GM19463 (cell line): ENCODE results near the gene FARP1.
"Not testable (repeated sequence)": the region's sequence is repeated elsewhere in the genome, so short reads cannot be mapped to it uniquely, and the experiment has no call there.

Source experiments
- ATAC-seq: cut with Tn5 transposase; IDR thresholded peaks from one replicate; pipeline ENCODE4 v1.9.1; 2021; ENCODE audit warnings: mild to moderate bottlenecking, moderate library complexity; ENCODE audit not compliant: unreplicated experiment

FARP1 gene

DNA sequence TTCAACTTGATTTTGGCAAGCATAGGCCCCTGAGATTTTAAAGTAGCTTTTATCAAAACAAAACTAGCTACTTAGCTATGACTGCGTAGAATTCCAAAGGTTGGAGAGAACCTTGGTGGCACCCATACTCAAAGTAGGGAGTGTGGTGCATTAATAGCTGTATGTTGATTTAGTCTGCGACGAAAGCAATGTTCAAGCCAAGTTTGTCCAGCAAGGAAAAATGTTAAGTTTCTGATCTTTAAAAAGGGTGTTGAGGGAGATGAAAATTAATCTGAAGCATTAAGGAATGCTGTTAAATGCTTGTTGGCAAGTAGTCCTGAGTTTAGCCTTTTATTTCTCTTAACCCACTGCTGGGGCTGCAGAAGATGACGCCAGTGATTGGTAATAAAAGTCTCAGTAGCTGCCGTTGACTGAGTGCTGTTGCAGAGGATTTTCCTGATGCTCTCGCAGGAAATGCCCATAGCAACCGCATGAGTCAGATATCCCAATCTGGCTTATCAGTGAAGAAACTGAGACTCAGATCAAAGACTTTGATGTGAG, 110.1 kb downstream of the FARP1 start:
- ATAC-seq = no peak

DNA sequence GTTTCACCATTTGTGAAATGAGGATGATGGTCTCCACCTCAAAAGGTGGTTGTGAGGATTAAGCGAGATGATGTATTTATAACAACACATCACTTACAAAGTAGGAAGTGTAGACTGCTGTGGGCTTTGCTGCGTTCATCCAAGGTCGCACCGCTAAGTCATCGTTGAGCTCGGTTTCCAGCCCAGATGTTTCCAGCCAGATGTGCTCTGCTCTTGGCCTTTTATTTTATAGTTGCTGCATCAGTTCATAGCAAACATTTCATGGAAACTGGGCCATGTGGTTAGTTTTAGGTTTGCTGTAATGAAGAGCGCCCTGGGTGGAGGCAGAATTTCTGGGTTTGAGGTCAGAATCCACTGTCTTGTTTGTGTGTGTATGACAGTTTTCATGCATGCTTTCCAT, 110.6 kb downstream of the FARP1 start:
- ATAC-seq = no peak

GRCh38 chr13:98254513-98254912, 111.6 kb downstream of the FARP1 start:
- ATAC-seq = no peak

DNA sequence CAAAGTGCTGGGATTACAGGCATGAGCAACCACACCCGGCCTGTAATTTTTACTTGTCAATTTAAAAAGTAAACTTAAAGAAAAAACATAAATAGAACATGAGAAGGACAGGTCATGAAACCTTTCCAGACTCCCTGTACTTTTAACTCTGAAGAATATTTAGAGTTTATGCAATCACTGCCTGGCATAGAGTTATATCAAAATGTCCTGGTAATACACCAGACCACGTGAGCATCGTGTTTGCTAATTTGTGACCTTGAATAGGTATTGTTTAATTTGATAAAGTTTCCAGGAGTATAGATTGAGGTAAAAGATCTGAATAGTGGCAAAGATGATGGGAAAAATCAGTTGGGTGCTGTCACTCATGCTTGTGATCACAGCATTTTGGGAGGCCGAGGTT, 115.3 kb downstream of the FARP1 start:
- no peak for ATAC-seq

DNA sequence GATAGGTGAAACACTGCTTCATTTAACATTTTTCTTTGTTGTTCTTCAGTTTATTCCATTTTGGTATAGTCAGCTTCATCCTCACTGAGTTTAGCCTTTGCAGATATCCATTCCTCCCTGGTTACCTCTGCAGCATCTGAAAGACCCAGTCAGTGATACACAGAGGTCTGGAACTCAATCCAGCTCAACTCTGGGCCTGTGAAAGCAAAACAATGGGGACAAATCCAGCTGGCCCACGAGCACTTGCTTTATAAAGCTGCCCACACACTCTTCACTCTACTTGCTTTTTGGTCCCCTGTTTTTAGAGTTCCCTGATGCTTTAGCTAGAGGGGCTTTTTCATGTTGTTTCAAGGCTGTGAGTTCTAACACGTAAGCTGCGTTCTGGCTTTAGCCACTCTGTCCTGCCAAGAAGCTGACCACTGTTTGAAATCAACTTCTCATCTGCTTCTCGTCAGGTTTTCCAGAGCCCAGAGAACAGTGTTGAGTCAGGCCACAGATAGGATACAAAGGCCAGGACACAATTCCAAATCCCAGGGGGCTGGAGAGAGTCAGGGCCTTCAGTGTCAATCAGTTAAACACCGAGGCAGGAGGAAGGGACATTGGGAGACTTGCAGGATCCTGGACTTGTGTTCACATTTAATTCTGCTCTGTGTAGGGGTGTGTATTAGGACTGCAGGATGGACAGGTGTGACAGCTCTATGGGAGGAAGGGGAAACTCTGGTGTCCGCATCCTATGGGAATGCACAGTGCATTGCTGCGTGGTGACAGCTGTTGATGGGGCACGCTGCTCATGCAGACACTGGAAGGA, 117.7 kb downstream of the FARP1 start:
- ATAC-seq = no peak

- no peak for ATAC-seq
These were observed 118.3 kb downstream of the FARP1 start for GRCh38 chr13:98261165-98261702.

DNA sequence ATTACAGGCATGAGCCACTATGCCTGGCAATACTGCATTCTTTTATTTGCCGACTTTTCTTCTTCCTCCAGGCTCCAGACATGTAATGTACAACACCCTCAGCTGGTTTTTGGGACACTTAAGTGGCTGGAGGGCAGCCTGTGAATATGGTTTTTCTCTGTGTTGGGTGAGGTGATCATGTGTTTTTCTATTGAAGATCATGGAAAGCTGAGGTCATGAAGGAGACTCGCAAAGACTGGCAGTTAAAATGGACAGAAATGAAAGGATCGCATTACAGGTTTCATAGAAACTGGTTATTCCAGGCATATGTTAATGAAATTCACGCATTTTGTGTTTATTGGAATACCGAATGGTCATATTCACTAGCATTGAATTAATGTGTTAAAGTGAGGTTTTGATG, 119.4 kb downstream of the FARP1 start:
- no peak for ATAC-seq

GRCh38 chr13:98263841-98264240, 120.9 kb downstream of the FARP1 start:
- ATAC-seq = no peak

GRCh38 chr13:98264877-98265276, 122.0 kb downstream of the FARP1 start:
- ATAC-seq = no peak

- ATAC-seq = no peak
These were observed 123.0 kb downstream of the FARP1 start for GRCh38 chr13:98265692-98266551.

GRCh38 chr13:98267080-98267912, 124.4 kb downstream of the FARP1 start:
- peak; percentile 62 for ATAC-seq

GRCh38 chr13:98269386-98269785, 126.5 kb downstream of the FARP1 start:
- no peak for ATAC-seq

DNA sequence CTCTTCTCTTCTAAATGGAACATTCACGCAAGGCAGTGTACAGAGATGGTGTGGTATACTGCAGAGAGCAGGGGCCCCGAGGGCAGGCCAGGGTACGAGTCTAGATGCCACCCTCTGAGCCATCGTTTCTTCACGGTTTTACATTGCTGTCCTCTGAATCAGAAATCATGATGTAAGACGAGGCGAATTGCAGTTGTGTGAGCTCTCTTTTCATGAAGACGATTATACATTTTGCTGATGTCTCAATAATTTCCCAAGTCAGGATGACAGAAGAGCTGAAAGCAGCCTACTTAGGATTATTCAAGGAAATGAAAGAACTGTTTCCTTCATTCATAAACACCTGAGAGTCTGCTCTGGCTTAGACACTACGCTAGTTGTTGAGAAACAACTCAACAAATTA, 127.9 kb downstream of the FARP1 start:
- ATAC-seq = no peak

DNA sequence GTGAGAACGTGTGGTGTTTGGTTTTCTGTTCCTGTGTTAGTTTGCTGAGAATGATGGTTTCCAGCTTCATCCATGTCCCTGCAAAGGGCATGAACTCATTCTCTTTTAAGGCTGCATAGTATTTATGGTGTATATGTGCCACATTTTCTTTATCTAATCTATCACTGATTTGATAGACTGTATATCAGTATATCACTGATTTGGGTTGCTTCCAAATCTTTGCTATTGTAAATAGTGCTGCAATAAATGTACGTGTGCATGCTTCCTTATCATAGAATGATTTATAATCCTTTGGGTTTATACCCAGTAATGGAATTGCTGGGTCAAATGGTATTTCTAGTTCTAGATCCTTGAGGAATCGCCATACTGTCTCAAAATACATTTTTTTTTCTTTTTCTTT, 128.8 kb downstream of the FARP1 start:
- not testable (repeated sequence) for ATAC-seq

DNA sequence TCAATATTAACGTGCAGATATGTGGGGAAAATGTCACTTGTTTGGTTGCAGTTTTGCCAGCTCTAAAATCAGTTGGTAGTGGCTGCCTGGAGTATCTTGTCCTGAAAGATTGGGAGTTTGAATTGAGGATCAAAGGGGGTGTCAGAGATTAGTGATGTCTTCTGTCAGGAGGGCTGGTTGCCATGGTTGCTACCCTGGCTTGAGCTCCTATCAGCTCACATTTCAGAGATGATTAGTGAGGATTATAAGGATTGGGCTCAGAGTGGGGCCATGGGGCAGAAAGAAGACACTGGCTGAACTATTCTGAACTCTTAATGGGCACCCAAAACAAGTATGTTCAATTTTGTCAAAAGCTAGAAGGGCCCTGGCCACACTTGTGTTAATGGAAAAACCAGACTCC, 129.7 kb downstream of the FARP1 start:
- no peak for ATAC-seq

DNA sequence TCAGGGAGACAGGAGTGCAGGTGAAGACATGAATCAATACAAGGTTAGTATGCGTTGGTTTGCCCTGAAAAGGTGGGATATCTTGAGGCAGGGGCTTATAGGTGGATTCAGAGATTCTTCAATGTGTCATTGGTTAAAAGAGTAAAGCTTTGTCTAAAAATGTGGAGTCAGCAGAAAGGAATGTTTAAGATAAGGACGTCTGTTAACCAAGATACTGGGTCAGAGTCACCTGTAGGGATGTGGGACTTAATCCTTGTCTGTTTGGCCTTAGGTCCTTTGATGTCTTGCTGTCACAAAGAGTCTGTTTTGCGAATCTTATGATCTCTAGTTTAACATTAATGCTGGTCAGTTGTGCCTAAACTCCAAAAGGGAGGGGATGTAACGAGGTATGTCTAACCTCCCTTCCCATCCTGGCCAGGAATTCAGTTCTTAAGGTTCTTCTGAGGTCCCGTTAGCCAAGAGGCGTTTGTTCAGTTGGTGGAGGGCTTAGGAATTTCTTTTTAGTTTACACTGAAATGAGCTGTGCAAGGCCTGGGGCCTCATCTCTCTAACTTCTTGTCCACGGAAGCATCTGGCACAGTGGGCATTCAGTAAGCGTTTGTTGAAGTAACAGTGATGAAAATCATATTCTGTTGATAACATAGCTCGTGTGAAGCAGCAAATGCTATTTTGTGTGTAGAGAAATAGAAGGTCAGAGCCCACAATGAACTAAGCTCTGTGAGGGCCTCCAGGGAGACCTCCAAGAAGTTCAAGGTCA, 130.4 kb downstream of the FARP1 start:
- ATAC-seq = no peak

- ATAC-seq = no peak
These were observed 131.2 kb downstream of the FARP1 start for GRCh38 chr13:98273824-98274742.

DNA sequence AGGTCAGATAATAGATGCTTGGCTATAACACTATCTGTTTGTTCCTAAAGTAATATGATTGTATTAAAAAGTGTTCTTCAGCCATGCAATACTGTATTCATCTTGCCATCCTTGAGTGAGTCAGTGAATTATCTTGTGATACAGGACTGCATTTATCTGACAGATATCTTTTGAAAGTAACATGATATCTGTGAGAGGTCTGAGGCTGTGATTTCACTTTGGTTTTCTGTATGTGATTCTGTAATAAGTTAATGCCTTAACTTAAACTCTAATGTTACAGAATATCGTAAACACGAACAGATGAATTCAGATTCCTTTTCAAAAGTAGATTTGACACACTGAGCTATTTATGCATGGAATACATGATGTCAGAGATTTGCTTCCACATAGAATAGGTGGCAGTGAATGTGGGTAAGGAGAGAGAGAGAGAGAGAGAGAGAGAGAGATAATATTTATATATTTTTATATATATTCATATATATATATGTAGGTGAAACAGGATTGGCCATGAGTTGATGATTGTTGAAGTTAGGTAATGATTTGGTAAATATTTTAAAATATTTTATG, 132.1 kb downstream of the FARP1 start:
- no peak for ATAC-seq
